Bronchial epithelial cell (primary cell): Measurements from ENCODE around the gene MRPL38. TPM values are rescaled to one million over a fixed set of nuclear protein-coding genes. Genes with fewer than 3 reads are reported as not detected.
"Not testable (repeated sequence)": the region's sequence is repeated elsewhere in the genome, so short reads cannot be mapped to it uniquely, and the experiment has no call there.

Experiments used
- DNase-seq: peaks from one replicate; pipeline ENCODE4 v3.0.0-alpha.2; 2010; ENCODE audit warnings: low read depth
- FAIRE-seq: peaks from 2 replicates; lab custom pipeline; 2011; peaks lifted over from hg19 to GRCh38; lab: Jason Lieb, UNC
- H3K27me3 ChIP-seq: 2 replicates; pipeline ENCODE4 v1.5.1; 2011; ENCODE audit warnings: low read length; ENCODE audit not compliant: control insufficient read depth, insufficient read depth
- H3K36me3 ChIP-seq: 2 replicates; pipeline ENCODE4 v1.5.1; 2011; ENCODE audit warnings: low read length; ENCODE audit not compliant: control insufficient read depth, insufficient read depth
- H3K4me3 ChIP-seq: 2 replicates; pipeline ENCODE4 v1.5.1; 2011; ENCODE audit warnings: mild to moderate bottlenecking, low read depth, low read length, control low read depth
- total RNA-seq: library from RNA; depleted of rRNA; stranded (reverse); fragments of >200 nt; gene quantifications from 2 replicates; pipeline ENCODE4 v1.2.1, GENCODE V29; 2014
- TF ChIP-seq, protein P1 (sequence below): IDR thresholded peaks from 2 replicates; pipeline ENCODE4 v1.5.1; 2011; ENCODE audit warnings: mild to moderate bottlenecking, moderate library complexity, low read length, control low read depth, inconsistent platforms; ENCODE audit not compliant: insufficient read depth, severe bottlenecking

Gene MRPL38
- total RNA-seq, 1 donor from 2014 or later: 27.4 TPM

DNA sequence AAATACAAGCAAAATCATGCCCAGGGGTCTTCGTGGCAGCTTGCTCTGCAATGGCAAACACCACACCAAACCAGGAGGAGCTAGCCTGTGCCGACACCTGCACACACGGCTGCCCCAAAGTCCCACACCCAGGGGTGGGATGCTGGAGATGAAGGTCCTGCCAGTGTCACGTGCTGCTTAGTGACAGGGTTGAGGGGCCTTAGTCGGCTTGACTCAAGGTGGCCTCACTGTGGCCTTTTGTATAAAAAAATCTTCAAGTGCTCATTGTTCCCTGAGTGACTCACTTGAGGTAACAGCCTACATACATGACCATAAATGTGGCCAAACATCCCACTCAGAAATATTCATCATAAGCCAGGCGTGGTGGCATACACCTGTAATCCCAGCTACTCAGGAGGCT lies 15.2 kb downstream of the MRPL38 start:
- no peaks in the 10 kb centered on the region for H3K27me3 ChIP-seq
- FAIRE-seq: peak; percentile 13
- H3K4me3 ChIP-seq: no peak overlapping the region
- TF ChIP-seq, protein P1, sequence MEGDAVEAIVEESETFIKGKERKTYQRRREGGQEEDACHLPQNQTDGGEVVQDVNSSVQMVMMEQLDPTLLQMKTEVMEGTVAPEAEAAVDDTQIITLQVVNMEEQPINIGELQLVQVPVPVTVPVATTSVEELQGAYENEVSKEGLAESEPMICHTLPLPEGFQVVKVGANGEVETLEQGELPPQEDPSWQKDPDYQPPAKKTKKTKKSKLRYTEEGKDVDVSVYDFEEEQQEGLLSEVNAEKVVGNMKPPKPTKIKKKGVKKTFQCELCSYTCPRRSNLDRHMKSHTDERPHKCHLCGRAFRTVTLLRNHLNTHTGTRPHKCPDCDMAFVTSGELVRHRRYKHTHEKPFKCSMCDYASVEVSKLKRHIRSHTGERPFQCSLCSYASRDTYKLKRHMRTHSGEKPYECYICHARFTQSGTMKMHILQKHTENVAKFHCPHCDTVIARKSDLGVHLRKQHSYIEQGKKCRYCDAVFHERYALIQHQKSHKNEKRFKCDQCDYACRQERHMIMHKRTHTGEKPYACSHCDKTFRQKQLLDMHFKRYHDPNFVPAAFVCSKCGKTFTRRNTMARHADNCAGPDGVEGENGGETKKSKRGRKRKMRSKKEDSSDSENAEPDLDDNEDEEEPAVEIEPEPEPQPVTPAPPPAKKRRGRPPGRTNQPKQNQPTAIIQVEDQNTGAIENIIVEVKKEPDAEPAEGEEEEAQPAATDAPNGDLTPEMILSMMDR: no peak
- peak; percentile 45 for DNase-seq
- peaks cover 9% of the 10 kb centered on the region for H3K36me3 ChIP-seq

DNA sequence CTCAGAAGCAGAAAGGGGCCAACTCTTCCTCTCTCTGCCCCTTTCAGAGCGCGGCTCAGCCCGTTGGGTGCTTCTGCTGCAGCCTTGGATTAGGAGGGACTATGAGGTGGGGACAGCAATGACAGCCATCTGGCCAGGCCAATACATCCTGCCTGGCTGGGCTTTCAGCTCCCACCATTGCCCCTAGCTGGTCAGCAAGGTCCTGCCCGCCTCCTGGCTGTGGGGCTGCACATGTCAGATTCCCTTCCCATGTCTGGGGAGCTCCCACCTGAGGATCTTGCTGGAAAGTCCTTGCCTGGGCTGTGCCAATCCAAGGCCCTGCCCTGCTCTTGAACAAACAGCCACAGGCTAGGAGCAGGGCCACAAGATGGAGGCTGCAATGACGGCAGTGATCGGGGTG lies 16.2 kb downstream of the MRPL38 start:
- Histone ChIP-seq H3K27me3 (no peaks in the 10 kb centered on the region), H3K36me3 (peaks cover 7% of the 10 kb centered on the region), H3K4me3 (no peak overlapping the region)
- DNase-seq (no peak), FAIRE-seq (no peak)
- TF ChIP-seq, protein P1: no peak

DNA sequence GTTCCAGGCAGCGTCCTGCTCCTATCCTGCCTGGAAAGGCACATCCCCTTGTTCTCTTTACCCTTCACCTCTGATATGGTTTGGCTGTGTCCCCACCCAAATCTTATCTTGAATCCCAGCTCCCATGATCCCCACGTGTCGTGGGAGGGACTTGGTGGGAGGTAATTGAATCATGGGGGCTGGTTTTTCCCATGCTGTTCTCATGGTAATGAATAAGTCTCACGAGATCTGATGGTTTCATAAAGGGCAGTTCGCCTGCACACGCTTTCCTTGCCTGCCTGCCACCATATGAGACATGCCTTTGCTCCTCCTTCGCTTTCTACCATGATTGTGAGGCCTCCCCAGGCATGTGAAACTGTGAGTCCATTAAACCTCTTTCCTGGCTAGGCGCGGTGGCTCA lies 18.8 kb downstream of the MRPL38 start:
- H3K27me3 ChIP-seq, H3K4me3 ChIP-seq, DNase-seq, FAIRE-seq, H3K36me3 ChIP-seq: not testable (repeated sequence)

DNA sequence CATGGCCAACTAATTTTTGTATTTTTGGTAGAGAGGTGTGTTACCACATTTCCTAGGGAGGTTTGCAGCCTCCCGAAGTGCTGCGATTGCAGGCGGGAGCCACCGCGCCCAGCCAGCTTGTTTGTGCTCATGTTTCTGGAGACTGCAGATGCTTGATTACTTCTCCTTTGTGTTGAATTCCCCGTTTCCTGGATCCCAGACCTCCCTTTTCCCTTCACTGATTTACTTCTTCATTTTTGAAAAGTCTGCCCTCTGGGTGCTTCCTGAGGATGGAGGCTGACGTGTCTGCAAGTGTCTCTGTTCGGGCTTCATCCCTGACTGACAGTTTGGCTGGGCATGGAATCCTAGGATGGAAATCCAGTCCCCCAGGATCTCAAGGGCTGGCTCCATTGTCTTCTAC lies 19.3 kb downstream of the MRPL38 start:
- TF ChIP-seq, protein P1: no peak
- Histone ChIP-seq H3K36me3 (no peaks in the 10 kb centered on the region), H3K4me3 (no peak overlapping the region), H3K27me3 (no peaks in the 10 kb centered on the region)
- no peak for FAIRE-seq
- DNase-seq: no peak

DNA sequence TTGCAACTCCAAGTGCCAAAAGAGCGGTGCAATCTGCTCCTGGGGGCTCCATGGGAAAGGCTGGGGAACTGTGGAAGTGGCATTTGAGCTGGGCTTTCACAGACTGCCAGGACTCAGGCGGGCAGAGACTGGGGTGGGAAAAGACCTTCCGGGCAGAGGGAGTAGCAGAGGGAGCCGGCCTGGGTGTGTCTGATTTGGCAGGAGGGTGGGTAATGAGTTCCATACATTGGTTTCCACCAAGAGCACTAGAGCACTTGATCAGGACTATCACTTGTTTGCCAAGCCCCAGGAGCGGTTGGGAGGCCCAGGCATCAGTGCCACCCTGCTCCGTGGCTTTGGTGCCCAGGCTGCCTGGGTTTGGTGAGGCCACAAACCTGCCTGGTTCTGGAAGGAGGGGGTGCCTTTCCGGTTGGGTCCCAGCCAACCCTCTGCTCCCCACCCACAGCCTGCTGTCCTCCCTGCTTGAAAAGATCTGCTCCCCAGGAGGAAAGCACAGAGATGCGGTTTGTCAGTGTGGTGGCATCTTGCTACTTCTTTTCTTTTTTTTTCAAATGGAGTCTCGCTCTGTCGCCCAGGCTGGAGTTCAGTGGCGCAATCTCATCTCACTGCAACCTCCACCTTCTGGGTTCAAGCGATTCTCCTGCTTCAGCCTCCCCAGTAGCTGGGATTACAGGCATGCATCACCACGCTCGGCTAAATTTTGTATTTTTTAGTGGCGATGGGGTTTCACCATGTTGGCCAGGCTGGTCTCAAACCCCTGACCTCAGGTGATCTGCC lies 22.8 kb downstream of the MRPL38 start:
- H3K36me3 ChIP-seq: no peaks in the 10 kb centered on the region
- no peak for FAIRE-seq
- DNase-seq: no peak
- H3K4me3 ChIP-seq: no peak overlapping the region
- H3K27me3 ChIP-seq: no peaks in the 10 kb centered on the region
- TF ChIP-seq, protein P1: no peak

DNA sequence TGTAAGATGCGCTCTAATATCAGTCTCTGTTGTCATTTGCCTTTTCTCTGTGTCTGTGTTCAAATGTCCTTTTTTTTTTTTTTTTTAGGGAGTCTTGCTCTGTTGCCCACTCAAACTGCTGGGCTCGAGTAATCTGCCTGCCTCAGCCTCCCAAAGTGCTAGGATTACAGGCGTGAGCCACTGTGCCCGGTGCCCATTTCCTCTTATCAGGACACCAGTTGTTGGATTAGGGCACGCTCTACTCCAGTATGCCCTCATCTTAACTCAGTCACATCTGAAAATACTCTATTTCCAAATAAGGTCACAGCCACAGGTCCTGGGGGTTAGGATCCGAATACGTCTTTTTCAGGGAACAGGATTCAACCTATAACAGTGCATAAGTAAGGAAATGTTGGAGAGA lies 24.4 kb downstream of the MRPL38 start:
- no peak overlapping the region for H3K4me3 ChIP-seq
- TF ChIP-seq, protein P1: no peak
- no peaks in the 10 kb centered on the region for H3K36me3 ChIP-seq
- FAIRE-seq (no peak), DNase-seq (no peak)
- H3K27me3 ChIP-seq: no peaks in the 10 kb centered on the region
